ENCODE measurements around the gene ACTR8. TPM values are rescaled to one million over a fixed set of nuclear protein-coding genes. Genes with fewer than 3 reads are reported as not detected.

Gene ACTR8
- polyA plus RNA-seq, 4 donors: 31.6 to 53.9 (median 43.4) TPM

DNA sequence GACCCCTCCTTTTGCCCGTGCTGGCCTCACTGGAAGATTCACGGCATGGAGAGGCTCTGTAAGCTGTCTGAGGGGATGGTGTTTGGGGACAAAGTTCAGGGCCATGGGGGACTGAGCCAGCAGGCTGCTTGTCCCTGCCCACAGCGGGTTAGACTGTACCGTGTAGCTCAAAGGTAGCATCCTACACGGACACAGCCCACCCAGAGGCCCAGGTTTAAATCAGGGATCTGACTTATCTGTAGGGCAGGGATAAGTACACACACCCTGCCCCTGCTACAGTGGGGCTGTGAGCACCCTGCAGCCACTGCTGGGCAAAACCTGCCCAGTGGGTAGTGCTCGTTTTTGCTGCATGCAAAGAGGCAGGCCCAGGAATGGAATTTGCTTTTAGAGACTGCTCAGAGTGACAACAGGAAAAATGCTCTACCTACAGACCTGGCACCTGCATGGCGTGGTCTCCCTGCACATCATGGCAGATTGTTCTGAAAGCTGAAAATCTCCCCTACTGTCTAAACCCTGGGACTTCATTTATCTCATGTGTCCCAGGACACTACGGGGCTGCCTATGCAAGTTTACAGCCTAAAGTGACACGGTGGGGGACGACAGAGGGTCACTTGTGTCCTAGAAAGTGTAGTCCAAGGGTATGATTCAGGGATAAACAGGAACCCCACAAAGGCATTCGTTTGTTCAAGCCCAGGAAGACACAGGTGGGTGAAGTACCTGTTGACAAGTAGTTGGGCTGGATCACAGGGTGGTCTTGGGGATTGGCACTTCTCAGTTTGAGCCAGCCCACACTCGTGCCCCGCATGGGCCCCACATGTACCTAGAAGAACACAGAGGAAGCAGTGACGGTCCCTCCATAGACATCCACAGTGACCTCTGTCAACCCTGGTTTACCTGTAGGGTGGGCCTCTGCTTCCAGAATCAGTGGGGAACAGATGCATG, 63.5 kb downstream of the ACTR8 start:
- DNase-seq (ENCODE audit: low read depth in 4 of 4, low spot score in 2 of 4): no peak

DNA sequence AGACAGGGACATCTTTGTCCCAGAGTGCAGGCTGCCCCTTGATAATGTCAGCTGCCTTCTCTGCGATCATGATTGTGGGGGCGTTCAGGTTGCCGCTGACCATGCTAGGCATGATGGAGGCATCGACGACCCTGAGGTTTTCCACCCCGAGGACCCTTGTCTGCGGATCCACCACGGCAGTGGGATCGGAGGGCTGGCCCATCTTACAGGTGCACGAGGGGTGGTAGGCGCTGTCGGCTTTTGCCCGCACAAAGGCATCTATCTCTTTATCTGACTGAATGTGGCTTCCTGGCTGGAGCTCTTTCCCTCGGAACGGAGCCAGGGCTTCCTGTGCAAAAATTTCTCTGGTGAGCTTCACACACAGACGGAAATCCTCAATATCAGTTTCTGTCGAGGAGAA, 64.1 kb downstream of the ACTR8 start:
- DNase-seq (ENCODE audit: low read depth in 4 of 4, low spot score in 2 of 4): no peak

DNA sequence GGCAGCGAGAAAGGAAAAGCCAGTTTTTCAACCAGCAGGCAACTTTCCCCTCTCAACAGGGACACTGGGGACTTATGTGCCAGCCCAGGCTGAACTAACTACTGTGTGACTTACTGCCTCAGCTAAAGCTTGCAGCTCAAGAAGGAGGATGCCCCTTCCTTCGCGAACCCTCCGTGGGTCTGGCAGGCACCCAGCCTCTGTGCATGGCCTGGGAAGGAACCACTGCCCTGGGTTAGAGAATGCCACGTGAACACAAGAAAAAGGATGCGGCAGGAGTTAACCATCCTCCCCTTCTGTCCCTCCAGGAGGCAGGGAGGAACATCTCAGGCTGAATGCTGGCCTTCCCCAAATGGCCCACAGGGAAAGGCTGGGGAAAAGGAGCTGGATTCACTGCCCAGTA, 64.7 kb downstream of the ACTR8 start:
- no peak for DNase-seq (ENCODE audit: low read depth in 4 of 4, low spot score in 2 of 4)

Other genes with a start within 250 kb of the ACTR8 start
- gene CHDH, start 35.7 kb downstream of the ACTR8 start, polyA plus RNA-seq (ENCODE audit: insufficient read length in 4 of 4): 10 to 100 TPM in 2 of 4 donors, 1 to 10 TPM in 2; 7.2 to 10.7 (median 9.4) TPM
- gene IL17RB, start 35.6 kb downstream of the ACTR8 start, polyA plus RNA-seq (ENCODE audit: insufficient read length in 4 of 4): 10 to 100 TPM; 12.0 to 18.3 (median 15.2) TPM
- 10 to 100 TPM; 74.4 to 97.3 (median 80.7) TPM for gene SELENOK, start 9.7 kb upstream of the ACTR8 start, polyA plus RNA-seq (ENCODE audit: insufficient read length in 4 of 4)
- gene CACNA2D3, start 240.4 kb upstream of the ACTR8 start, polyA plus RNA-seq (ENCODE audit: insufficient read length in 4 of 4): 1 to 10 TPM; 1.2 to 2.1 (median 1.5) TPM

Measured in left renal cortex interstitium (tissue), 4 donors.